ENCODE results near the gene BSG.
"Not testable (repeated sequence)": the region's sequence is repeated elsewhere in the genome, so short reads cannot be mapped to it uniquely, and the experiment has no call there.

The BSG gene

GRCh38 chr19:604355-604754 lies 32.0 kb downstream of the BSG start:
- DNase-seq (ENCODE audit: low read depth, low spot score): peak; percentile 32

- not testable (repeated sequence) for DNase-seq (ENCODE audit: low read depth, low spot score)
Measured at GRCh38 chr19:605061-605971, 32.9 kb downstream of the BSG start.

- DNase-seq (ENCODE audit: low read depth, low spot score): no peak
Measured at GRCh38 chr19:607301-608154, 35.1 kb downstream of the BSG start.

- DNase-seq (ENCODE audit: low read depth, low spot score): no peak
Measured at GRCh38 chr19:608155-609003, 36.0 kb downstream of the BSG start.

GRCh38 chr19:609004-609346 lies 36.6 kb downstream of the BSG start:
- DNase-seq (ENCODE audit: low read depth, low spot score): no peak

- DNase-seq (ENCODE audit: low read depth, low spot score): no peak
Measured at GRCh38 chr19:610071-610800, 37.8 kb downstream of the BSG start.

GRCh38 chr19:610801-611480 lies 38.5 kb downstream of the BSG start:
- peak; percentile 78 for DNase-seq (ENCODE audit: low read depth, low spot score)

GRCh38 chr19:611481-611868 lies 39.1 kb downstream of the BSG start:
- no peak for DNase-seq (ENCODE audit: low read depth, low spot score)

GRCh38 chr19:612941-613340 lies 40.5 kb downstream of the BSG start:
- DNase-seq (ENCODE audit: low read depth, low spot score): no peak

- no peak for DNase-seq (ENCODE audit: low read depth, low spot score)
Measured at GRCh38 chr19:613732-614567, 41.6 kb downstream of the BSG start.

- no peak for DNase-seq (ENCODE audit: low read depth, low spot score)
Measured at GRCh38 chr19:615619-616018, 43.2 kb downstream of the BSG start.

GRCh38 chr19:616062-616700 lies 43.8 kb downstream of the BSG start:
- DNase-seq (ENCODE audit: low read depth, low spot score): peak; percentile 42

GRCh38 chr19:616747-617526 lies 44.5 kb downstream of the BSG start:
- no peak for DNase-seq (ENCODE audit: low read depth, low spot score)

GRCh38 chr19:617551-618246 lies 45.3 kb downstream of the BSG start:
- no peak for DNase-seq (ENCODE audit: low read depth, low spot score)

GRCh38 chr19:618247-618619 lies 45.8 kb downstream of the BSG start:
- DNase-seq (ENCODE audit: low read depth, low spot score): no peak

GRCh38 chr19:618674-619285 lies 46.4 kb downstream of the BSG start:
- DNase-seq (ENCODE audit: low read depth, low spot score): no peak

- DNase-seq (ENCODE audit: low read depth, low spot score): no peak
Measured at GRCh38 chr19:619286-620002, 47.0 kb downstream of the BSG start.
